K562 (cell line): ENCODE data around the gene TRMT1. TPM values are rescaled to one million over a fixed set of nuclear protein-coding genes. Genes with fewer than 3 reads are reported as not detected.

Source experiments
- PRPF4 ChIP-seq: fragments of 200-400 bp; formaldehyde crosslinking; IDR thresholded peaks from one replicate; pipeline ENCODE4 v1.6.1; 2017; ENCODE audit warnings: low read length, low read depth, mild to moderate bottlenecking; ENCODE audit not compliant: insufficient read depth, poor library complexity, severe bottlenecking
- SMAD1 ChIP-seq: fragments of 150-350 bp; IDR thresholded peaks from 2 replicates; pipeline ENCODE4 v1.6.1; 2014; ENCODE audit warnings: low read length, low read depth; ENCODE audit not compliant: partially characterized antibody
- THAP12 ChIP-seq: fragments of 250-450 bp; sonication (Bioruptor Pico); IDR thresholded peaks from 2 replicates; pipeline ENCODE4 v1.9.0; 2021; ENCODE audit warnings: mild to moderate bottlenecking, inconsistent platforms
- ZFP36 ChIP-seq: fragments of 150-350 bp; IDR thresholded peaks from 2 replicates; pipeline ENCODE4 v1.6.1; 2018; ENCODE audit warnings: low read length, low read depth; ENCODE audit not compliant: partially characterized antibody
- polyA plus RNA-seq, 8 experiments: library from polyadenylated mRNA; depleted of rRNA in 4 of 8; stranded (reverse) in 5 of 8; unstranded in 3 of 8; fragments of >200 nt; fragmentation: Nextera tagmentation in 2 of 8; fragmentation: Illumina TruSeq in 1 of 8; extraction: Ambion mirVana in 2 of 8; extraction: Trizol in 1 of 8; gene quantifications; 2 replicates each; pipeline versions ENCODE4 v1.2.1 to v1.2.3, GENCODE V29; 2011 to 2014; ENCODE audit warnings: inconsistent platforms in 1 of 8, missing spikeins in 1 of 8
- total RNA-seq, 7 experiments: library from RNA; depleted of rRNA in 6 of 7; stranded (reverse); fragments of >200 nt in 6 of 7; fragmentation: Illumina TruSeq in 2 of 7; extraction: Trizol in 2 of 7; gene quantifications; 2 replicates each; pipeline versions ENCODE4 v1.2.1 to v1.2.3, GENCODE V29; 2011 to 2021; ENCODE audit warnings: low replicate concordance in 1 of 7
- TF ChIP-seq, protein P1 (sequence below), 2 experiments: IDR thresholded peaks; 2 replicates each; pipeline ENCODE4 v1.6.1; 2012; ENCODE audit warnings: improper control_type of control experiment in 2 of 2, low read depth in 2 of 2, low read length in 2 of 2, borderline replicate concordance in 1 of 2
- TF ChIP-seq, protein P2 (sequence below): sonication (generic); formaldehyde crosslinking; IDR thresholded peaks from 2 replicates; pipeline ENCODE4 v1.8.1; 2022; ENCODE audit warnings: missing genetic modification reagents
- TF ChIP-seq, protein P3 (sequence below), 2 experiments: fragments of 450-650 bp in 1 of 2; sonication (generic) in 1 of 2; formaldehyde crosslinking in 1 of 2; IDR thresholded peaks; 2 replicates each; pipeline versions ENCODE4 v1.7.1 to v1.9.0; 2016 to 2022; ENCODE audit warnings: inconsistent platforms in 1 of 2, mild to moderate bottlenecking in 1 of 2, missing genetic modification reagents in 1 of 2
- TF ChIP-seq, protein P4 (sequence below): fragments of 450-650 bp; IDR thresholded peaks from 2 replicates; pipeline ENCODE4 v1.6.1; 2018; ENCODE audit warnings: mild to moderate bottlenecking, low read depth; ENCODE audit not compliant: partially characterized antibody

TRMT1 gene
- total and polyA plus RNA-seq, 9 of the 15 experiments (the other 6 are each of a cell fraction or from before 2014, with no cell fraction given): 5.8 to 158 (median 54.3) TPM

- TF ChIP-seq, protein P1, sequence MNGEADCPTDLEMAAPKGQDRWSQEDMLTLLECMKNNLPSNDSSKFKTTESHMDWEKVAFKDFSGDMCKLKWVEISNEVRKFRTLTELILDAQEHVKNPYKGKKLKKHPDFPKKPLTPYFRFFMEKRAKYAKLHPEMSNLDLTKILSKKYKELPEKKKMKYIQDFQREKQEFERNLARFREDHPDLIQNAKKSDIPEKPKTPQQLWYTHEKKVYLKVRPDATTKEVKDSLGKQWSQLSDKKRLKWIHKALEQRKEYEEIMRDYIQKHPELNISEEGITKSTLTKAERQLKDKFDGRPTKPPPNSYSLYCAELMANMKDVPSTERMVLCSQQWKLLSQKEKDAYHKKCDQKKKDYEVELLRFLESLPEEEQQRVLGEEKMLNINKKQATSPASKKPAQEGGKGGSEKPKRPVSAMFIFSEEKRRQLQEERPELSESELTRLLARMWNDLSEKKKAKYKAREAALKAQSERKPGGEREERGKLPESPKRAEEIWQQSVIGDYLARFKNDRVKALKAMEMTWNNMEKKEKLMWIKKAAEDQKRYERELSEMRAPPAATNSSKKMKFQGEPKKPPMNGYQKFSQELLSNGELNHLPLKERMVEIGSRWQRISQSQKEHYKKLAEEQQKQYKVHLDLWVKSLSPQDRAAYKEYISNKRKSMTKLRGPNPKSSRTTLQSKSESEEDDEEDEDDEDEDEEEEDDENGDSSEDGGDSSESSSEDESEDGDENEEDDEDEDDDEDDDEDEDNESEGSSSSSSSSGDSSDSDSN (IDR thresholded peaks at IDR 0.05; ENCODE audit: borderline replicate concordance in 1 of 2, low read depth in 2 of 2, low read length in 2 of 2): no peak
- no peak for TF ChIP-seq THAP12
- TF ChIP-seq PRPF4: no peak
- TF ChIP-seq, protein P2, sequence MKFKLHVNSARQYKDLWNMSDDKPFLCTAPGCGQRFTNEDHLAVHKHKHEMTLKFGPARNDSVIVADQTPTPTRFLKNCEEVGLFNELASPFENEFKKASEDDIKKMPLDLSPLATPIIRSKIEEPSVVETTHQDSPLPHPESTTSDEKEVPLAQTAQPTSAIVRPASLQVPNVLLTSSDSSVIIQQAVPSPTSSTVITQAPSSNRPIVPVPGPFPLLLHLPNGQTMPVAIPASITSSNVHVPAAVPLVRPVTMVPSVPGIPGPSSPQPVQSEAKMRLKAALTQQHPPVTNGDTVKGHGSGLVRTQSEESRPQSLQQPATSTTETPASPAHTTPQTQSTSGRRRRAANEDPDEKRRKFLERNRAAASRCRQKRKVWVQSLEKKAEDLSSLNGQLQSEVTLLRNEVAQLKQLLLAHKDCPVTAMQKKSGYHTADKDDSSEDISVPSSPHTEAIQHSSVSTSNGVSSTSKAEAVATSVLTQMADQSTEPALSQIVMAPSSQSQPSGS (CRISPR knock-in tag): no peak
- TF ChIP-seq, protein P3, sequence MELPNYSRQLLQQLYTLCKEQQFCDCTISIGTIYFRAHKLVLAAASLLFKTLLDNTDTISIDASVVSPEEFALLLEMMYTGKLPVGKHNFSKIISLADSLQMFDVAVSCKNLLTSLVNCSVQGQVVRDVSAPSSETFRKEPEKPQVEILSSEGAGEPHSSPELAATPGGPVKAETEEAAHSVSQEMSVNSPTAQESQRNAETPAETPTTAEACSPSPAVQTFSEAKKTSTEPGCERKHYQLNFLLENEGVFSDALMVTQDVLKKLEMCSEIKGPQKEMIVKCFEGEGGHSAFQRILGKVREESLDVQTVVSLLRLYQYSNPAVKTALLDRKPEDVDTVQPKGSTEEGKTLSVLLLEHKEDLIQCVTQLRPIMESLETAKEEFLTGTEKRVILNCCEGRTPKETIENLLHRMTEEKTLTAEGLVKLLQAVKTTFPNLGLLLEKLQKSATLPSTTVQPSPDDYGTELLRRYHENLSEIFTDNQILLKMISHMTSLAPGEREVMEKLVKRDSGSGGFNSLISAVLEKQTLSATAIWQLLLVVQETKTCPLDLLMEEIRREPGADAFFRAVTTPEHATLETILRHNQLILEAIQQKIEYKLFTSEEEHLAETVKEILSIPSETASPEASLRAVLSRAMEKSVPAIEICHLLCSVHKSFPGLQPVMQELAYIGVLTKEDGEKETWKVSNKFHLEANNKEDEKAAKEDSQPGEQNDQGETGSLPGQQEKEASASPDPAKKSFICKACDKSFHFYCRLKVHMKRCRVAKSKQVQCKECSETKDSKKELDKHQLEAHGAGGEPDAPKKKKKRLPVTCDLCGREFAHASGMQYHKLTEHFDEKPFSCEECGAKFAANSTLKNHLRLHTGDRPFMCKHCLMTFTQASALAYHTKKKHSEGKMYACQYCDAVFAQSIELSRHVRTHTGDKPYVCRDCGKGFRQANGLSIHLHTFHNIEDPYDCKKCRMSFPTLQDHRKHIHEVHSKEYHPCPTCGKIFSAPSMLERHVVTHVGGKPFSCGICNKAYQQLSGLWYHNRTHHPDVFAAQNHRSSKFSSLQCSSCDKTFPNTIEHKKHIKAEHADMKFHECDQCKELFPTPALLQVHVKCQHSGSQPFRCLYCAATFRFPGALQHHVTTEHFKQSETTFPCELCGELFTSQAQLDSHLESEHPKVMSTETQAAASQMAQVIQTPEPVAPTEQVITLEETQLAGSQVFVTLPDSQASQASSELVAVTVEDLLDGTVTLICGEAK (IDR thresholded peaks at IDR 0.05): no peak
- TF ChIP-seq, protein P3 (CRISPR knock-in tag; IDR thresholded peaks at IDR 0.05): no peak
- TF ChIP-seq ZFP36: no peak
- TF ChIP-seq, protein P4, sequence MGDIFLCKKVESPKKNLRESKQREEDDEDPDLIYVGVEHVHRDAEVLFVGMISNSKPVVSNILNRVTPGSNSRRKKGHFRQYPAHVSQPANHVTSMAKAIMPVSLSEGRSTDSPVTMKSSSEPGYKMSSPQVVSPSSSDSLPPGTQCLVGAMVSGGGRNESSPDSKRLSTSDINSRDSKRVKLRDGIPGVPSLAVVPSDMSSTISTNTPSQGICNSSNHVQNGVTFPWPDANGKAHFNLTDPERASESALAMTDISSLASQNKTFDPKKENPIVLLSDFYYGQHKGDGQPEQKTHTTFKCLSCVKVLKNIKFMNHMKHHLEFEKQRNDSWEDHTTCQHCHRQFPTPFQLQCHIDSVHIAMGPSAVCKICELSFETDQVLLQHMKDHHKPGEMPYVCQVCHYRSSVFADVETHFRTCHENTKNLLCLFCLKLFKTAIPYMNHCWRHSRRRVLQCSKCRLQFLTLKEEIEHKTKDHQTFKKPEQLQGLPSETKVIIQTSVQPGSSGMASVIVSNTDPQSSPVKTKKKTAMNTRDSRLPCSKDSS: peak; percentile 29
- TF ChIP-seq SMAD1: no peak
Observed at GRCh38 chr19:13100031-13100588, 16.4 kb downstream of the TRMT1 start (continued).
